ENCODE measurements around the gene AMN1. TPM values are rescaled to one million over a fixed set of nuclear protein-coding genes. Genes with fewer than 3 reads are reported as not detected.
A peak's percentile ranks its signal among the peaks of the same experiment; 100 is the strongest.

Gene AMN1
- total and polyA plus RNA-seq, 2 of the 4 experiments (the other 2 are of a cell fraction) = 3.4 to 5.2 TPM

- TF ChIP-seq, protein P1, sequence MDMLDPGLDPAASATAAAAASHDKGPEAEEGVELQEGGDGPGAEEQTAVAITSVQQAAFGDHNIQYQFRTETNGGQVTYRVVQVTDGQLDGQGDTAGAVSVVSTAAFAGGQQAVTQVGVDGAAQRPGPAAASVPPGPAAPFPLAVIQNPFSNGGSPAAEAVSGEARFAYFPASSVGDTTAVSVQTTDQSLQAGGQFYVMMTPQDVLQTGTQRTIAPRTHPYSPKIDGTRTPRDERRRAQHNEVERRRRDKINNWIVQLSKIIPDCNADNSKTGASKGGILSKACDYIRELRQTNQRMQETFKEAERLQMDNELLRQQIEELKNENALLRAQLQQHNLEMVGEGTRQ (IDR thresholded peaks at IDR 0.05; ENCODE audit: low read depth, low read length) = peak; percentile 12; the same call in 1 of the 2 replicates
- no peak for TF ChIP-seq CHD1 (IDR thresholded peaks at IDR 0.05; ENCODE audit: low read depth, low read length)
Measured at GRCh38 chr12:31728917-31729640, at the start of gene AMN1 (continued).

- no peaks in the 10 kb centered on the region for H3K9me1 ChIP-seq (ENCODE audit: insufficient read depth, low read length)
- BruUV-seq (replicated peaks) = no TSS peak
- H2AK5ac ChIP-seq (ENCODE audit: low read depth, low read length) = no peak overlapping the region
- H3K4me3 ChIP-seq (ENCODE audit: insufficient read depth, low read depth, low read length) = no peak overlapping the region
- no peak overlapping the region for H3K23ac ChIP-seq (ENCODE audit: low read depth, low read length)
- H3K79me1 ChIP-seq (ENCODE audit: low read depth in 1 of 2, low read length in 2 of 2) = no peaks in the 10 kb centered on the region
- peak overlapping the region; percentile 23 for H2AFZ ChIP-seq (replicated peaks; ENCODE audit: low read length, poor library complexity)
- WGBS, 2 experiments (ENCODE audit: extremely low coverage in 2 of 2, insufficient read length in 1 of 2) = no CpG with 5 or more reads among the region's 2 CpGs
- POLR2A ChIA-PET (ENCODE audit: unreplicated experiment) = no interaction called here
- H2BK5ac ChIP-seq (ENCODE audit: low read depth, low read length, poor library complexity, severe bottlenecking) = no peak overlapping the region
- no peak overlapping the region for H4K8ac ChIP-seq (ENCODE audit: low read depth in 2 of 2, low read length in 2 of 2)
- no peak overlapping the region for H2BK15ac ChIP-seq (ENCODE audit: low read depth, low read length)
- no peak overlapping the region for H2AK9ac ChIP-seq (replicated peaks; ENCODE audit: low read depth, low read length, poor library complexity)
- H4K20me1 ChIP-seq (ENCODE audit: insufficient read depth, low read length) = no peaks in the 10 kb centered on the region
- no peak overlapping the region for H2BK20ac ChIP-seq (ENCODE audit: low read depth, low read length)
- H3K18ac ChIP-seq (ENCODE audit: low read depth, low read length) = no peak overlapping the region
- DNase-seq = no peak
- intact Hi-C loops (cut with micrococcal nuclease) (no loop called here), dilution Hi-C loops (cut with HindIII; ENCODE audit: low sequenced_read_pairs, unreplicated experiment) (no loop called here), in situ Hi-C loops (cut with MboI; ENCODE audit: low sequenced_read_pairs) (no loop called here)
- H3K9ac ChIP-seq (ENCODE audit: low read depth, low read length) = no peak overlapping the region
- CTCF ChIA-PET = no interaction called here
- H3K56ac ChIP-seq (ENCODE audit: extremely low read depth, insufficient read depth, low read length) = no peak overlapping the region
- no peak overlapping the region for H3K4me2 ChIP-seq (ENCODE audit: low read depth, low read length)
- no peak overlapping the region for H3K4ac ChIP-seq (ENCODE audit: low read depth, low read length)
- peaks cover 11% of the 10 kb centered on the region; the same call in 1 of the 2 replicates for H3K27me3 ChIP-seq (ENCODE audit: control insufficient read depth, insufficient read depth, low read length)
- ATAC-seq (ENCODE audit: low read depth) = no peak
- H3K14ac ChIP-seq (replicated peaks; ENCODE audit: low read depth, low read length) = no peak overlapping the region
- H4K5ac ChIP-seq (ENCODE audit: low read depth, low read length) = no peak overlapping the region
- no peak overlapping the region for H3K27ac ChIP-seq (ENCODE audit: insufficient read depth, low read length)
- H3K9me3 ChIP-seq (ENCODE audit: control insufficient read depth, insufficient read depth, low read length) = no peaks in the 10 kb centered on the region
- no peak overlapping the region for H4K91ac ChIP-seq (ENCODE audit: insufficient read depth, low read depth, low read length)
- no peak overlapping the region for H2BK120ac ChIP-seq (ENCODE audit: low read depth, low read length)
- H3K4me1 ChIP-seq (ENCODE audit: control insufficient read depth, insufficient read depth, low read length) = peaks cover 2% of the 10 kb centered on the region; the same call in 1 of the 2 replicates
- H3K36me3 ChIP-seq (ENCODE audit: control insufficient read depth, insufficient read depth, low read length) = no peaks in the 10 kb centered on the region
- no peak for TF ChIP-seq POLR2A (IDR thresholded peaks at IDR 0.05; ENCODE audit: low read depth, low read length)
- no peak for TF ChIP-seq MXI1 (IDR thresholded peaks at IDR 0.05; ENCODE audit: borderline replicate concordance, low read depth, low read length)
- TF ChIP-seq ELK1 (IDR thresholded peaks at IDR 0.05; ENCODE audit: borderline replicate concordance, low read depth, low read length) = no peak
- TF ChIP-seq CEBPB (IDR thresholded peaks at IDR 0.05; ENCODE audit: low read depth, low read length) = no peak
- no peak for TF ChIP-seq SMC3 (IDR thresholded peaks at IDR 0.05; ENCODE audit: low read depth, low read length)
- TF ChIP-seq RFX5 (IDR thresholded peaks at IDR 0.05; ENCODE audit: low read depth, low read length) = no peak
- TF ChIP-seq BHLHE40 (IDR thresholded peaks at IDR 0.05; ENCODE audit: low read depth, low read length) = no peak
- TF ChIP-seq MAFK (IDR thresholded peaks at IDR 0.05; ENCODE audit: low read depth, low read length) = no peak
- no peak for TF ChIP-seq NFE2L2 (IDR thresholded peaks at IDR 0.05; ENCODE audit: low read depth, low read length)
- TF ChIP-seq FOS (IDR thresholded peaks at IDR 0.05; ENCODE audit: low read depth, low read length) = no peak
- TF ChIP-seq, protein P1 (IDR thresholded peaks at IDR 0.05; ENCODE audit: low read depth, low read length) = no peak
- TF ChIP-seq RAD21 (IDR thresholded peaks at IDR 0.05; ENCODE audit: low read length) = no peak
- TF ChIP-seq CHD1 (IDR thresholded peaks at IDR 0.05; ENCODE audit: low read depth, low read length) = no peak
Measured at GRCh38 chr12:31773867-31774266, 45.0 kb upstream of the AMN1 start.
